ENCODE results near the gene PRKRIP1.

DNA sequence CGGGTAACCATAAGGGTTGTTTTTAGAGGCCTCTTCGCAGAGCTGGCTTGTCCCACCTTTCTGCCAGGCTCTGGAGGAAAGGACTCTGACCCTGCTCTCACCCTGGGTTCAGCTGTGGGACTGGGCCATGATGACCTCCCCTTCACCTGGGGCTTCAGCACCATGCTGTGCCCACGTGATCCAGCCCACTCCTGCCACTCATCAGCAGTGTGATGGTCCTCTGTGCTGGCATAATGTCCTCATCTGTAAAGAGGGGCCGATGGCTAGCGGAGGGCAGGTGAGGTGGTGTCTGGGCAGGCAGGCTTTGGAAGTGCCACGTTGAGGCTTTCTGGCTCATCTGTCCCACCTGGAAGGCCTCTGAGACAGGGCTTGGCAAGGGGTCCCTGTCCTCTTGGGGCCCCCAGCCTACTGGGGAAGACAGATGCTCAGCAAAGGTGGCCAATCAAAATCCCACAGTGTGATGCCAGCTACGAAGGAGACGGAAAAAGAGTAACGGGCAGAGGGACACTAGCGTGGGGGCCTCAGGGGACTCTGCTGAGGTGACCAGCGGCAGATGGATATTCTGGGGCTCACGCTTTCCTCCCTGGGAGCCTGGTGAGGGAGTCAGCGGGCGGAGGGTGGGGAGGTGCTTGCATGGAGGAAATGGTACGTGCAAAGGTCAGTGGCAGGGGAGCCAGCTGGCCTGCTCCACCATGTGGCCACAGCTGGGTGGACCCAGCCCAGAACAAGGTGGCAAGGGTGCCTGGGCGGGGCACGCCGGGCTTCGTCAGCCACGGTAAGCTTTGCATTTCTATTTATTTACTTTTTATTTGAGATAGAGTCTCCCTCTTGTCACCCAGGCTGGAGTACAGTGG is 74.0 kb downstream of the PRKRIP1 start:
- no peak for TF ChIP-seq POLR2A (IDR thresholded peaks at IDR 0.05)
- TF ChIP-seq, protein P1, sequence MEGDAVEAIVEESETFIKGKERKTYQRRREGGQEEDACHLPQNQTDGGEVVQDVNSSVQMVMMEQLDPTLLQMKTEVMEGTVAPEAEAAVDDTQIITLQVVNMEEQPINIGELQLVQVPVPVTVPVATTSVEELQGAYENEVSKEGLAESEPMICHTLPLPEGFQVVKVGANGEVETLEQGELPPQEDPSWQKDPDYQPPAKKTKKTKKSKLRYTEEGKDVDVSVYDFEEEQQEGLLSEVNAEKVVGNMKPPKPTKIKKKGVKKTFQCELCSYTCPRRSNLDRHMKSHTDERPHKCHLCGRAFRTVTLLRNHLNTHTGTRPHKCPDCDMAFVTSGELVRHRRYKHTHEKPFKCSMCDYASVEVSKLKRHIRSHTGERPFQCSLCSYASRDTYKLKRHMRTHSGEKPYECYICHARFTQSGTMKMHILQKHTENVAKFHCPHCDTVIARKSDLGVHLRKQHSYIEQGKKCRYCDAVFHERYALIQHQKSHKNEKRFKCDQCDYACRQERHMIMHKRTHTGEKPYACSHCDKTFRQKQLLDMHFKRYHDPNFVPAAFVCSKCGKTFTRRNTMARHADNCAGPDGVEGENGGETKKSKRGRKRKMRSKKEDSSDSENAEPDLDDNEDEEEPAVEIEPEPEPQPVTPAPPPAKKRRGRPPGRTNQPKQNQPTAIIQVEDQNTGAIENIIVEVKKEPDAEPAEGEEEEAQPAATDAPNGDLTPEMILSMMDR (IDR thresholded peaks at IDR 0.05), result no peak
